HCT116 (cell line): ENCODE results near the gene CD28.

Experiments used
- CTCF ChIP-seq, 3 experiments: fragments of 200-600 bp in 1 of 3; sonication (generic) in 1 of 3; IDR thresholded peaks in 2 of 3; conservative IDR thresholded peaks in 1 of 3; 2 replicates each; pipeline ENCODE4 v1.5.1; 2012 to 2017; ENCODE audit warnings: low read depth in 2 of 3, low read length in 2 of 3, antibody characterized with exemption in 1 of 3, borderline replicate concordance in 1 of 3, control low read depth in 1 of 3, mild to moderate bottlenecking in 1 of 3, mixed read lengths in 1 of 3, mixed run types in 1 of 3, moderate library complexity in 1 of 3; ENCODE audit not compliant: insufficient read depth in 1 of 3
- EZH2 ChIP-seq: fragments of 200-600 bp; sonication (generic); IDR thresholded peaks from 2 replicates; pipeline ENCODE4 v1.6.1; 2017; ENCODE audit warnings: antibody characterized with exemption, mixed run types
- EZH2phosphoT487 ChIP-seq: fragments of 200-600 bp; IDR thresholded peaks from 2 replicates; pipeline ENCODE4 v1.6.1; 2018; ENCODE audit warnings: antibody characterized with exemption, borderline replicate concordance
- JUND ChIP-seq: IDR thresholded peaks from 2 replicates; pipeline ENCODE4 v1.6.1; 2012
- POLR2AphosphoS5 ChIP-seq: IDR thresholded peaks from 2 replicates; pipeline ENCODE4 v1.6.1; 2011; ENCODE audit warnings: mild to moderate bottlenecking, low read depth, low read length, moderate library complexity
- SIN3A ChIP-seq: IDR thresholded peaks from 2 replicates; pipeline ENCODE4 v1.6.1; 2012; ENCODE audit warnings: low read depth
- SP1 ChIP-seq: IDR thresholded peaks from 2 replicates; pipeline ENCODE4 v1.6.1; 2012; ENCODE audit warnings: low read depth
- SRF ChIP-seq: IDR thresholded peaks from 2 replicates; pipeline ENCODE4 v1.6.1; 2012; ENCODE audit warnings: low read depth

GRCh38 chr2:203693242-203693879, 13.1 kb upstream of the CD28 start:
- TF ChIP-seq CTCF (IDR thresholded peaks at IDR 0.05 in 2 of 3, conservative IDR thresholded peaks at IDR 0.05 in 1 of 3; ENCODE audit: borderline replicate concordance in 1 of 3, insufficient read depth in 1 of 3, low read depth in 2 of 3, low read length in 2 of 3) (no peak), POLR2AphosphoS5 (no peak), JUND (no peak), EZH2phosphoT487 (no peak), SRF (no peak), SIN3A (no peak), EZH2 (no peak), SP1 (no peak)
